NK-92 (cell line): ENCODE data around the gene ZRANB3.

Experiments used
- DNase-seq: peaks from one replicate; lab custom pipeline; 2025; ENCODE audit not compliant: unreplicated experiment; lab: John Stamatoyannopoulos, UW

Gene ZRANB3

GRCh38 chr2:135256531-135257260, 274.3 kb downstream of the ZRANB3 start:
- DNase-seq = no peak

GRCh38 chr2:135255208-135255607, 275.8 kb downstream of the ZRANB3 start:
- no peak for DNase-seq

- DNase-seq = no peak
These were observed 278.1 kb downstream of the ZRANB3 start for GRCh38 chr2:135252805-135253458.

- DNase-seq = no peak
These were observed 282.4 kb downstream of the ZRANB3 start for GRCh38 chr2:135248611-135249010.

DNA sequence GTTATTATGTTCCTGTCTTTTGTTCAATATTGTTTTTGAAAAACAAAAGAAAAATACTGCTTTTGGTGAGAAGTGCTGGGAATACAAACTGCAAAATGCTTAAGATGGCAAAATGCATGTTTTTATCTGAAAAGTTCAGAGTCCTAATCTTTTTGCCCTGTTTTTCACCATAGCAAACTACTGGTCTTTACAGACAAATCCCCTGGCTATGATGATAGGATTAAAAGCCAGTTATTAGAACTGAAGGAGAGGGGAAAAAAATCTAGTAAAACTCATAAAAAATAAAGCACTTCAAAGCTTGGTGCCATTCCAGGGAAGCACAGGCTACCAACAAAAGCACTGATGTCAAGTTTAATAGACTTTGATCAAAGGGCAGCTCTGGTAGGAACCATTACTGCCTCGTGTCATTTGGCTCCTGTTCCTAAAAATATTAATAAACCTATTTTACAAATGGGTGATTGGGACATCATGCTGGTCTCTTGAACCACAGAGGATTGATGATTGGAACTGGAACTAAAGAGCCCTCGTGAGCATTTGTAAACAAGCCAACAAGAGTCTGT, 284.2 kb downstream of the ZRANB3 start:
- DNase-seq = no peak

- no peak for DNase-seq
These were observed 285.9 kb downstream of the ZRANB3 start for GRCh38 chr2:135245071-135245470.

GRCh38 chr2:135238651-135239050, 292.4 kb downstream of the ZRANB3 start:
- no peak for DNase-seq

- DNase-seq = no peak
These were observed 300.9 kb downstream of the ZRANB3 start for GRCh38 chr2:135230150-135230549.

DNA sequence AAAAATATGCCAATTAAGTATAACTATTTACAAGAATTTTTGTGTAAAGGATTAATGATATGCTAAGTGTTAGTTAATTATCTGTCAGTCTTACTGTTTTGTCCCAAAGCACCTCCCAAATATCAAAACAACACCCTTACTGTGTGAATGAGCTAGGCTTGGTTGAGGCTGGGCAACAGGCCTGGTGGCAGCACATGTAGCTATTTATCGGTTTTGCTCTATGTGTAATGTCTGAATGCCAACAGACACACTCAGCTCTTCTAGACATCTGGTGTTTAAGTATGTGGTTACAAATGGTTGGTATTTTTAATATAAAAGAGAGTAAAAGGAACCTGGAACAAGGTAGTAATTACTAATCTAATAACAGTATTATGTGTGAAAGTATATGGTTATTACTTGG, 303.6 kb downstream of the ZRANB3 start:
- DNase-seq = no peak

- DNase-seq = no peak
These were observed 304.1 kb downstream of the ZRANB3 start for GRCh38 chr2:135226961-135227360.

- DNase-seq = no peak
These were observed 305.2 kb downstream of the ZRANB3 start for GRCh38 chr2:135225781-135226180.

DNA sequence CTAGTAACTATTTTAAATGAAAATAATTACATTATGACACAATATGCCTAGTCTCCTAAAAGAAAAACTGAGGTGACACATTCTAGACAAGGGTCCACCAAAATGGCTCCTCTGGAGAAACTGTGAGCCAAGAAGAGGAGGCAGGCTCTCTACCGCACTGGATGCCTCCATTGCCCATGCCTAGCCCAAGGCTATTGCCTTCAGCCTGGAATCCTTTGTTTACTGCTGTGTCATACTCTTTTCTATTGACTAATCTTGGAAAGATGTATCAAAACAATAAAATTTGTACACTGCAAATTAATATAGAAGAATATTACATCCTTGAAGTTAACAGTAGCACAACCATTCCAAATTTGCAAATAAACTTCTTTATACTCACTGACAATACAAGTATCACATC, 311.8 kb downstream of the ZRANB3 start:
- no peak for DNase-seq

- no peak for DNase-seq
These were observed 312.6 kb downstream of the ZRANB3 start for GRCh38 chr2:135218426-135218825.

- DNase-seq = no peak
These were observed 318.3 kb downstream of the ZRANB3 start for GRCh38 chr2:135212757-135213156.

- no peak for DNase-seq
These were observed 323.0 kb downstream of the ZRANB3 start for GRCh38 chr2:135208016-135208415.

GRCh38 chr2:135203944-135204343, 327.1 kb downstream of the ZRANB3 start:
- DNase-seq = no peak

- no peak for DNase-seq
These were observed 328.3 kb downstream of the ZRANB3 start for GRCh38 chr2:135202751-135203150.

- no peak for DNase-seq
These were observed 332.5 kb downstream of the ZRANB3 start for GRCh38 chr2:135198481-135198880.

DNA sequence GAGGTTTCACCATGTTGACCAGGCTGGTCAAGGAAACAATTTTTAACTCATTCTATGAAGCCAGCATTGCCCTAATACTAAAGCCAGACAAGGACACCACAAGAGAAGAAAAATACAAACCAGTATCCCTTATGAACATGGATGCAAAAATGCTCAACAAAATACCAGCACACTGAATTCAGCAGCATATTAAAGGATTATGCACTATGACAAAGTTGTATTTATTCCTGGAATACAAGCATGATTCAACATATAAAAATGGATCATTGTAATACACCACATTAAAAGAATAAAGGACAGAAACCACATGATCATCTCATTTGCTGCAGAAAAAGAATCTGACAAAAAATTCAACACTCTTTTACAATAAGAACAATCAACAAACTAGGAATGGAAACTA, 340.2 kb downstream of the ZRANB3 start:
- no peak for DNase-seq

DNA sequence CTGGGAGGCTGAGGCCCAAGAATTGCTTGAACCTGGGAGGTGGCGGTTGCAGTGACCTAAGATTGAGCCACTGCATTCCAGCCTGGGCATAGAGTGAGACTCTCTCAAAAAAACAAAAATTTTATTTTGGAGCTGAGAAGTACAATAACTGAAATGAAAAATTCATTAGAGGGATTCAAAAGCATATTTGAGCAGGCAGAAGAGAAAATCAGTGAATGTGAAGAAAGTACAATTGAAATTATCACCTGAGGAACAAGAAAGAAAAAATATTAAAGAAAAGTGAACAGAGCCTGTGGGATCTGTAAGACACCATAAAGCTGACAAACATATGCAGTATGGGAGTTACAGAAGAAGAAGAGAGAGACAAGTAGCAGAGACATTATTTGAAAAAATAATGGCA, 341.9 kb downstream of the ZRANB3 start:
- DNase-seq = no peak

DNA sequence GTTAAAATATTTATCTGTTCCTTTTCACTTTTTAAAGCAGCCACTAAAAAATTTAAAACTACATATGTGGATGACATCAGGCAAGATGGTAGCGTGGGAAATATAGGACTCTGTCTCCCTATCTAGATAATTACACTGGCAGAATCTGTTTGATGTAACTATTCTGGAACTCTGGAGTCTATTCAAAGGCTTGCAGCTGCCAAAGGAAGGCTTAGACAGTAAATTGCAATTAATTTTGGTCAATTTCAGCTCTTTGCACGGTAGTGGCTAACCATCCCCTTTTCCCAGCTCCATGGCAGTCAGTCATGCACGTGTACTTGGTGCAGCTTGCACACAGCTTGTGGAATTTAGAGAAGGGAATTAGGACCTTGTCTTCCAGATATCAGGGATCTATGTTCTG, 343.7 kb downstream of the ZRANB3 start:
- no peak for DNase-seq

DNA sequence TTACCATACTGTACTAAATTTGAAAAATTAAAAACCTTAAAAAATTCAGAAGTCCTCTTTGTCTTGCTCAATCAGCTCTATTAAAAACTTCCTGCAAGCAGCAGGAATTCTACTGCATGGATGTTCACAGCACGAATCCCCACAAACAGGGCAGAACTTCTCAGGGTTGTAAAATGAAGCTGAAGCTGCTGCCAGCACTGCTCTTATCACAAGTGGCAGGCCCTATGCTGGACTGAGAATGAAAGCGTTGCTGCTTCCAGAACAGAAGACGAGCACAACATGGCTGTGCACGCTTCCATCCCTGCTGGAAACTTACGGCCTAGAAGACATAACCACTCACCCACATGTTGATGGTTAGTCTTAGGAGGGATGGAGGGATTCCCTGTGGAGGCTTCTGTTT, 345.0 kb downstream of the ZRANB3 start:
- DNase-seq = no peak
